IMR-90 (cell line): ENCODE measurements around the gene C1QTNF8. TPM values are rescaled to one million over a fixed set of nuclear protein-coding genes. Genes with fewer than 3 reads are reported as not detected.

Source experiments
- ATAC-seq: fragments of 200-7000 bp; cut with Tn5 transposase; 2 replicates; pipeline ENCODE4 v1.9.1; 2020; ENCODE audit warnings: low read depth, mild to moderate bottlenecking, moderate library complexity
- BruUV-seq: library from RNA; stranded (reverse); fragments of 400-500 nt; replicated peaks from 2 replicates; lab custom pipeline; 2021; lab: Mats Ljungman, UMichigan
- CTCF ChIA-PET: fragments of 300-600 bp; formaldehyde crosslinking; extraction: SDS; loops from one replicate; lab custom pipeline; 2021; ENCODE audit warnings: antibody characterized with exemption; lab: Yijun Ruan, JAX
- POLR2A ChIA-PET: fragments of 300-600 bp; sonication (Branson Sonifier 250); formaldehyde crosslinking; loops from one replicate; lab custom pipeline; 2022; ENCODE audit warnings: antibody characterized with exemption; ENCODE audit not compliant: unreplicated experiment; lab: Charles Lee
- DNase-seq: peaks from one replicate; pipeline ENCODE4 v3.0.0; 2013
- H2AFZ ChIP-seq: replicated peaks from 2 replicates; pipeline ENCODE3; 2013; ENCODE audit warnings: low read length, mild to moderate bottlenecking; ENCODE audit not compliant: poor library complexity
- H2AK5ac ChIP-seq: 2 replicates; pipeline ENCODE4 v1.6.1; 2013; ENCODE audit warnings: low read depth, low read length, inconsistent platforms
- H2AK9ac ChIP-seq: replicated peaks from 2 replicates; pipeline ENCODE3; 2013; ENCODE audit warnings: mild to moderate bottlenecking, low read depth, low read length, moderate library complexity; ENCODE audit not compliant: poor library complexity
- H2BK120ac ChIP-seq: 2 replicates; pipeline ENCODE4 v1.6.1; 2013; ENCODE audit warnings: low read depth, low read length, inconsistent platforms
- H2BK15ac ChIP-seq: 3 replicates; pipeline ENCODE4 v1.6.1; 2013; ENCODE audit warnings: low read depth, low read length, inconsistent platforms
- H2BK20ac ChIP-seq: 2 replicates; pipeline ENCODE4 v1.6.1; 2013; ENCODE audit warnings: low read depth, mild to moderate bottlenecking, inconsistent platforms, low read length, moderate library complexity
- H2BK5ac ChIP-seq: 2 replicates; pipeline ENCODE4 v1.6.1; 2013; ENCODE audit warnings: mild to moderate bottlenecking, low read depth, low read length, inconsistent platforms; ENCODE audit not compliant: poor library complexity, severe bottlenecking
- H3K14ac ChIP-seq: replicated peaks from 2 replicates; pipeline ENCODE4 v1.6.1; 2013; ENCODE audit warnings: low read depth, low read length, inconsistent platforms
- H3K18ac ChIP-seq: 2 replicates; pipeline ENCODE4 v1.6.1; 2013; ENCODE audit warnings: low read depth, low read length, control low read depth
- H3K23ac ChIP-seq: 2 replicates; pipeline ENCODE4 v1.6.1; 2013; ENCODE audit warnings: low read depth, low read length, inconsistent platforms
- H3K27ac ChIP-seq: 2 replicates; pipeline ENCODE4 v1.5.1; 2013; ENCODE audit warnings: mild to moderate bottlenecking, control low read depth, low read length; ENCODE audit not compliant: insufficient read depth
- H3K27me3 ChIP-seq: 2 replicates; pipeline ENCODE4 v1.6.1; 2013; ENCODE audit warnings: low read length; ENCODE audit not compliant: control insufficient read depth, insufficient read depth
- H3K36me3 ChIP-seq: 2 replicates; pipeline ENCODE4 v1.6.1; 2013; ENCODE audit warnings: low read length, mixed read lengths; ENCODE audit not compliant: control insufficient read depth, insufficient read depth
- H3K4ac ChIP-seq: 2 replicates; pipeline ENCODE4 v1.6.1; 2013; ENCODE audit warnings: low read depth, low read length, inconsistent platforms
- H3K4me1 ChIP-seq: 2 replicates; pipeline ENCODE4 v1.6.1; 2013; ENCODE audit warnings: low read length, mixed read lengths; ENCODE audit not compliant: control insufficient read depth, insufficient read depth
- H3K4me2 ChIP-seq: 2 replicates; pipeline ENCODE4 v1.6.1; 2013; ENCODE audit warnings: low read depth, mild to moderate bottlenecking, control low read depth, low read length, moderate library complexity
- H3K4me3 ChIP-seq: 2 replicates; pipeline ENCODE4 v1.5.1; 2013; ENCODE audit warnings: low read depth, mild to moderate bottlenecking, control low read depth, low read length, moderate library complexity; ENCODE audit not compliant: insufficient read depth
- H3K56ac ChIP-seq: 2 replicates; pipeline ENCODE4 v1.6.1; 2013; ENCODE audit warnings: low read length, inconsistent platforms; ENCODE audit not compliant: insufficient read depth; ENCODE audit errors: extremely low read depth
- H3K79me1 ChIP-seq, 2 experiments: 2 replicates each; pipeline ENCODE4 v1.6.1; 2013; ENCODE audit warnings: low read length in 2 of 2, inconsistent platforms in 1 of 2, low read depth in 1 of 2
- H3K9ac ChIP-seq: 2 replicates; pipeline ENCODE4 v1.6.1; 2013; ENCODE audit warnings: low read depth, low read length, control low read depth
- H3K9me1 ChIP-seq: 2 replicates; pipeline ENCODE4 v1.6.1; 2013; ENCODE audit warnings: low read length, inconsistent platforms; ENCODE audit not compliant: insufficient read depth
- H3K9me3 ChIP-seq: 2 replicates; pipeline ENCODE4 v1.6.1; 2013; ENCODE audit warnings: low read length; ENCODE audit not compliant: control insufficient read depth, insufficient read depth
- H4K20me1 ChIP-seq: 2 replicates; pipeline ENCODE4 v1.6.1; 2013; ENCODE audit warnings: low read length, inconsistent platforms; ENCODE audit not compliant: insufficient read depth
- H4K5ac ChIP-seq: 2 replicates; pipeline ENCODE4 v1.6.1; 2013; ENCODE audit warnings: mild to moderate bottlenecking, low read depth, low read length, control low read depth
- H4K8ac ChIP-seq, 2 experiments: 2 replicates each; pipeline ENCODE4 v1.6.1; 2013; ENCODE audit warnings: low read depth in 2 of 2, low read length in 2 of 2, control low read depth in 1 of 2, inconsistent platforms in 1 of 2
- H4K91ac ChIP-seq: 2 replicates; pipeline ENCODE4 v1.6.1; 2013; ENCODE audit warnings: low read depth, low read length, inconsistent platforms; ENCODE audit not compliant: insufficient read depth
- RFX5 ChIP-seq: IDR thresholded peaks from 2 replicates; pipeline ENCODE4 v1.8.0; 2012; ENCODE audit warnings: low read depth, mild to moderate bottlenecking, low read length, moderate library complexity
- WGBS, 2 experiments: methylation state at CpG; one replicate each; pipeline versions ENCODE4 v1.1.5 to v1.1.7; 2013; ENCODE audit warnings: missing lambda C conversion rate in 2 of 2; ENCODE audit not compliant: insufficient read length in 1 of 2; ENCODE audit errors: extremely low coverage in 2 of 2; 5-methylcytosine and 5-hydroxymethylcytosine counted together
- dilution Hi-C: fragments of 300-500 bp; cut with HindIII; formaldehyde crosslinking; loops from one replicate; pipeline ENCODE4 v1.14.3; 2018; ENCODE audit warnings: low sequenced_read_pairs; ENCODE audit not compliant: unreplicated experiment
- in situ Hi-C: fragments of 300-500 bp; cut with MboI; formaldehyde crosslinking; loops from 3 replicates; pipeline ENCODE4 v1.14.3; 2019; ENCODE audit warnings: low sequenced_read_pairs, inconsistent platforms, mixed read lengths
- intact Hi-C: fragments of 100-400 bp; cut with micrococcal nuclease; formaldehyde crosslinking; loops from 2 replicates; pipeline ENCODE4 v1.10.0; 2022
- polyA plus RNA-seq, 3 experiments: library from polyadenylated mRNA; depleted of rRNA; stranded (reverse); fragments of >200 nt; gene quantifications; 2 replicates each; pipeline ENCODE4 v1.2.3, GENCODE V29; 2012; ENCODE audit warnings: low replicate concordance in 1 of 3
- total RNA-seq: library from RNA; depleted of rRNA; stranded (reverse); fragments of >200 nt; gene quantifications from 2 replicates; pipeline ENCODE4 v1.2.3, GENCODE V29; 2012

Gene C1QTNF8
- total and polyA plus RNA-seq, 2 of the 4 experiments (the other 2 are of a cell fraction), result not detected

DNA sequence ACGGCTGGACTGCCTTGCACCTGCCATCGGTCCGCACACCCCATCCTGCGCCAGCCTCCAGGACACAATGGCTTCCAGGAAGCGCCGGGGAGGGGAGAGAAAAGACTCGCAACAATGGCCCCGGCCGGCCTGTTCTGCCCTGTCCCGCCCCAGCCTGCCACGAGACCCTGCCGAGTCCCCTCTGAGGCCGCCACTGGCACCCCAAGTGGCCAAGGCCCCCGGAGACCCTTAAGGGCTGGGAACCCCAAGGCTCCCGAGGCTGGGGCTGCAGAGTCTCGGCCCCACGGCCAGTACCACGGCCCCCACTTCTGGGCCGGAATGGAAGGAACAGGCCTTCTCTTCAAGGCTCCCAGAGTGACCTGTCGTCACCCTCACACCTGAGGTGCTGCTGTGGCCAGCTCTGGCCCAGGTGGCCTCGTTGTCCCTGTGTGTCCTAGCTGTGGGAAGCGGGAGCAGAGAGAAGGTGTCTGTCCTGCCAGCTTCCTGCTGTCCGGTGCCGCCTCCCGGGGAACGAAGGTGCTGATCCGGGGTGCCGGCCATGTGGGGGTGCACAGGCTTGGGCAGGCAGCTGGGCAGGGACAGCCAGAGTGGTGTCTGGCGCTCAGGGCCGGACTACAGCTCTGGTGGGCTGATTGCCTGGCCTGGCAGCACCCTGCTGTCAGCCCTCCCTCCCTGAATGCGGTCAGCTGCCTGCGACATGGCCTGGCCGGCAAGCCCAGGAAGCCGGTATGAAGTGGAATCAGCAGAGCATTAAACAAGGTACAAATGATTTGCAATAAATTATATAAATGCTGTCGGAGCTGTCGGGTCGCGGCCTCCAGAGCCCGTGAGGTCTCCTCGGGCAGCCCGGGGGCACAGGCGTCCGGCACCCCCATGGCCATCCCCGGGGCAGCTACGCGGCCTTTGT, 48.7 kb upstream of the C1QTNF8 start:
- no peak overlapping the region for H3K4me3 ChIP-seq
- POLR2A ChIA-PET, result no interaction called here
- no peak overlapping the region for H3K27ac ChIP-seq
- no peaks in the 10 kb centered on the region for H4K20me1 ChIP-seq
- H2BK15ac ChIP-seq, result no peak overlapping the region
- H3K9me1 ChIP-seq, result no peaks in the 10 kb centered on the region
- no peaks in the 10 kb centered on the region for H3K4me1 ChIP-seq
- no peak overlapping the region for H3K18ac ChIP-seq
- no peak overlapping the region for H3K4ac ChIP-seq
- CTCF ChIA-PET, result no interaction called here
- H2AK9ac ChIP-seq, result no peak overlapping the region
- no peak overlapping the region for H2BK5ac ChIP-seq
- no peak overlapping the region for H3K14ac ChIP-seq
- no peak overlapping the region for H3K23ac ChIP-seq
- H4K5ac ChIP-seq, result no peak overlapping the region
- no peak overlapping the region for H3K4me2 ChIP-seq
- H3K79me1 ChIP-seq, result no peaks in the 10 kb centered on the region
- no peaks in the 10 kb centered on the region for H3K36me3 ChIP-seq
- intact Hi-C loops (no loop called here), dilution Hi-C loops (no loop called here), in situ Hi-C loops (no loop called here)
- no TSS peak for BruUV-seq
- H2AK5ac ChIP-seq, result no peak overlapping the region
- no peak for TF ChIP-seq RFX5
- H4K8ac ChIP-seq, result no peak overlapping the region
- DNase-seq, result no peak
- H2AFZ ChIP-seq, result no peak overlapping the region
- H3K56ac ChIP-seq, result no peak overlapping the region
- H3K27me3 ChIP-seq, result peaks cover 25% of the 10 kb centered on the region
- WGBS, 2 experiments, result 75% methylated on average over 18 of the region's 46 CpGs; no CpG with 5 or more reads in 1 of the 2 experiments
- H4K91ac ChIP-seq, result no peak overlapping the region
- H3K9me3 ChIP-seq, result peaks cover 5% of the 10 kb centered on the region; the same call in 1 of the 2 replicates
- H2BK20ac ChIP-seq, result no peak overlapping the region
- no peak overlapping the region for H3K9ac ChIP-seq
- no peak overlapping the region for H2BK120ac ChIP-seq
- ATAC-seq, result no peak
